ENCODE measurements around the gene CLTA.

DNA sequence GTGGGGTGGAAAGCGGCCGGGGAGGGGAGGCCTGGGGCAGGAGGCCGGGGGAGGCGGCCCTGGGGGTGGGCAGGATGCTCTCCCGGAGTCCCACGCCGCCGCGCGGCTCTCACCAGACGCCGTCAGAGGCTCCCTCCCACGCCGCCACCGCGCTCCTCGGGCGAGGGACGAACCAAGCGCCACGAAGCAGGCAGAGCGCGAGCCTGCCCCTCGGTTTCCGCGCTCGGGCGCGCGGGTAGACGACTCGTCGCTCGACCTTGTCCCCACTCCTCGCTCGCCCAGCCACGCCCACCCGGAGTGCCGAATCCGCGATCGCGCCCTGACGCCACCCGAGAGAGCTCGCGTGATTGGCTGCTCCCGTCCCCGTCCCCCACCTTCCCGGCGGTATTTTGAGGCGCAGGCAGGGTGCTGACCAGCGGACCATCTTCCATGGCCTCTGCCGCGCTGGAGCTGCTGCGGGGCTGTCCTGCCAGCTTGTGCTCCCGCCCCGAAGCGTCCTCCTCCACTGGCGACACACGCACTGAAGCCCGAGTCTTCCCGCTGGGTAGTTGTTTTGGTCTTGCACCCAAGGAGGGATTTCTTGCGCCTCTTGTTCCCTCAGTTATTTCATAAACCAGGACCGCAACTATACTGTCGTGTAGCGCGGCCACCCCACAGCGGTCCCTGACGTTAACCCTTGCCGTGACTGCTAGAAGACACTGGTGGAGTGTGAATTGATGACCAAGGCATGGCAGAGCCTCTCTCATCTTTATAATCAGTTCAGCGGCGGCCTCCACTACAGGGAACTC is 67.7 kb downstream of the CLTA start, which contains the start of gene GNE:
- TF ChIP-seq CTCF (IDR thresholded peaks at IDR 0.05) (no peak), POLR2A (IDR thresholded peaks at IDR 0.05) (peak; percentile 91 to 95), EP300 (IDR thresholded peaks at IDR 0.05) (no peak), POLR2AphosphoS5 (IDR thresholded peaks at IDR 0.05) (peak; percentile 86)

Data from gastroesophageal sphincter (tissue), 3 donors.